GM23338 (cell line): ENCODE measurements around the gene RADIL. TPM values are rescaled to one million over a fixed set of nuclear protein-coding genes. Genes with fewer than 3 reads are reported as not detected.

Experiments
- ATAC-seq: fragments of 200-7000 bp; cut with Tn5 transposase; 3 replicates; pipeline ENCODE4 v1.9.1; 2020
- DNase-seq: peaks from one replicate; pipeline ENCODE4 v3.0.0-alpha.2; 2015; ENCODE audit warnings: low spot score
- H2AFZ ChIP-seq: fragments of 200-600 bp; sonication (generic); 2 replicates; pipeline ENCODE4 v1.8.0; 2016; ENCODE audit warnings: antibody characterized with exemption, mild to moderate bottlenecking, moderate library complexity
- H3F3A ChIP-seq: fragments of 200-600 bp; sonication (generic); replicated peaks from 2 replicates; pipeline ENCODE4 v1.8.0; 2017; ENCODE audit warnings: antibody characterized with exemption, mixed run types, low read depth
- H3K27ac ChIP-seq: fragments of 200-600 bp; sonication (generic); 2 replicates; pipeline ENCODE4 v1.6.1; 2016; ENCODE audit warnings: low read depth
- H3K27me3 ChIP-seq: fragments of 200-600 bp; sonication (generic); 2 replicates; pipeline ENCODE4 v1.8.0; 2016; ENCODE audit warnings: mild to moderate bottlenecking, mixed run types, moderate library complexity; ENCODE audit not compliant: insufficient read depth
- H3K36me3 ChIP-seq: fragments of 200-600 bp; sonication (generic); 2 replicates; pipeline ENCODE4 v1.8.0; 2016; ENCODE audit warnings: mild to moderate bottlenecking; ENCODE audit not compliant: insufficient read depth
- H3K4me1 ChIP-seq: fragments of 200-600 bp; sonication (generic); 2 replicates; pipeline ENCODE4 v1.8.0; 2016; ENCODE audit warnings: mild to moderate bottlenecking, moderate library complexity; ENCODE audit not compliant: insufficient read depth
- H3K4me2 ChIP-seq: fragments of 200-600 bp; sonication (generic); 2 replicates; pipeline ENCODE4 v1.7.1; 2017; ENCODE audit warnings: mixed run types
- H3K4me3 ChIP-seq: fragments of 200-600 bp; sonication (generic); 2 replicates; pipeline ENCODE4 v1.6.1; 2016; ENCODE audit warnings: mixed run types
- H3K79me2 ChIP-seq: fragments of 200-600 bp; sonication (generic); replicated peaks from 2 replicates; pipeline ENCODE4 v1.8.0; 2017; ENCODE audit warnings: mild to moderate bottlenecking; ENCODE audit not compliant: insufficient read depth
- H3K9me2 ChIP-seq: fragments of 200-600 bp; sonication (generic); 2 replicates; pipeline ENCODE4 v1.8.0; 2017; ENCODE audit not compliant: insufficient read depth
- H4K20me1 ChIP-seq: fragments of 200-600 bp; sonication (generic); replicated peaks from 2 replicates; pipeline ENCODE4 v1.8.0; 2017; ENCODE audit warnings: mild to moderate bottlenecking; ENCODE audit not compliant: insufficient read depth
- H3K27ac Mint-ChIP-seq: 2 replicates; pipeline ENCODE4 v1.8.0; 2020; ENCODE audit warnings: inconsistent platforms, mild to moderate bottlenecking, moderate library complexity, mixed read lengths
- H3K27me3 Mint-ChIP-seq: 3 replicates; pipeline ENCODE4 v1.8.0; 2022; ENCODE audit warnings: low read depth, mild to moderate bottlenecking, moderate library complexity, mixed read lengths, inconsistent platforms; ENCODE audit not compliant: insufficient read depth, poor library complexity
- H3K36me3 Mint-ChIP-seq: 3 replicates; pipeline ENCODE4 v1.8.0; 2021; ENCODE audit warnings: low read depth, mild to moderate bottlenecking, inconsistent platforms, moderate library complexity, mixed read lengths
- H3K4me1 Mint-ChIP-seq: 3 replicates; pipeline ENCODE4 v1.8.0; 2020; ENCODE audit warnings: mild to moderate bottlenecking, inconsistent platforms, mixed read lengths
- H3K4me3 Mint-ChIP-seq: 3 replicates; pipeline ENCODE4 v1.8.0; 2021; ENCODE audit warnings: moderate library complexity, mild to moderate bottlenecking, inconsistent platforms, mixed read lengths
- H3K9me3 Mint-ChIP-seq: 3 replicates; pipeline ENCODE4 v1.8.0; 2020; ENCODE audit warnings: moderate library complexity, mild to moderate bottlenecking, inconsistent platforms, mixed read lengths
- CREB1 ChIP-seq: fragments of 250-450 bp; sonication (Bioruptor Pico); IDR thresholded peaks from 2 replicates; pipeline ENCODE4 v1.5.0; 2020; ENCODE audit warnings: low read depth, mild to moderate bottlenecking, moderate library complexity
- EZH2 ChIP-seq: fragments of 200-600 bp; sonication (generic); IDR thresholded peaks from one replicate; pipeline ENCODE4 v1.8.0; 2017; ENCODE audit warnings: antibody characterized with exemption, mild to moderate bottlenecking, low read depth; ENCODE audit not compliant: unreplicated experiment
- EZH2phosphoT487 ChIP-seq: fragments of 200-600 bp; sonication (generic); IDR thresholded peaks from one replicate; pipeline ENCODE4 v1.8.1; 2018; ENCODE audit warnings: antibody characterized with exemption; ENCODE audit not compliant: unreplicated experiment
- JUNB ChIP-seq: IDR thresholded peaks from one replicate; pipeline ENCODE4 v1.6.1; 2016; ENCODE audit warnings: antibody characterized with exemption; ENCODE audit not compliant: unreplicated experiment
- NANOG ChIP-seq: IDR thresholded peaks from 2 replicates; pipeline ENCODE4 v1.6.1; 2016; ENCODE audit warnings: antibody characterized with exemption, borderline replicate concordance
- POLR2AphosphoS5 ChIP-seq: IDR thresholded peaks from 2 replicates; pipeline ENCODE4 v1.6.1; 2016; ENCODE audit warnings: antibody characterized with exemption, low read depth
- STAT1 ChIP-seq: IDR thresholded peaks from one replicate; pipeline ENCODE4 v1.6.1; 2016; ENCODE audit warnings: antibody characterized with exemption; ENCODE audit not compliant: unreplicated experiment
- ZNF114 ChIP-seq: fragments of 250-450 bp; sonication (Bioruptor Pico); IDR thresholded peaks from 2 replicates; pipeline ENCODE4 v1.5.0; 2020; ENCODE audit warnings: mild to moderate bottlenecking, moderate library complexity
- ZNF331 ChIP-seq: fragments of 250-450 bp; sonication (Bioruptor Pico); IDR thresholded peaks from 2 replicates; pipeline ENCODE4 v1.5.0; 2020; ENCODE audit warnings: low read depth, mild to moderate bottlenecking, moderate library complexity
- polyA plus RNA-seq: library from polyadenylated mRNA; unstranded; fragments of >200 nt; fragmentation: Nextera tagmentation; extraction: Ambion mirVana; gene quantifications from 2 replicates; pipeline ENCODE4 v1.2.1, GENCODE V29; 2016
- total RNA-seq: library from RNA; depleted of rRNA; stranded (reverse); fragments of >200 nt; shearing (Covaris generic); gene quantifications from 2 replicates; pipeline ENCODE4 v1.2.3, GENCODE V29; 2014
- TF ChIP-seq, protein P1 (sequence below): IDR thresholded peaks from 2 replicates; pipeline ENCODE4 v1.6.1; 2016; ENCODE audit warnings: antibody characterized with exemption
- TF ChIP-seq, protein P2 (sequence below), 2 experiments: fragments of 200-600 bp in 1 of 2; sonication (generic) in 1 of 2; conservative IDR thresholded peaks; 2 replicates each; pipeline versions ENCODE4 v1.5.1 to v1.6.1; 2016 to 2017; ENCODE audit warnings: antibody characterized with exemption in 2 of 2, low read depth in 2 of 2, mild to moderate bottlenecking in 2 of 2, moderate library complexity in 1 of 2
- TF ChIP-seq, protein P3 (sequence below): IDR thresholded peaks from one replicate; pipeline ENCODE4 v1.6.1; 2018; ENCODE audit warnings: antibody characterized with exemption; ENCODE audit not compliant: unreplicated experiment

RADIL gene
- total and polyA plus RNA-seq, 2 experiments from 2014 or later: 4.3 to 9.8 TPM

DNA sequence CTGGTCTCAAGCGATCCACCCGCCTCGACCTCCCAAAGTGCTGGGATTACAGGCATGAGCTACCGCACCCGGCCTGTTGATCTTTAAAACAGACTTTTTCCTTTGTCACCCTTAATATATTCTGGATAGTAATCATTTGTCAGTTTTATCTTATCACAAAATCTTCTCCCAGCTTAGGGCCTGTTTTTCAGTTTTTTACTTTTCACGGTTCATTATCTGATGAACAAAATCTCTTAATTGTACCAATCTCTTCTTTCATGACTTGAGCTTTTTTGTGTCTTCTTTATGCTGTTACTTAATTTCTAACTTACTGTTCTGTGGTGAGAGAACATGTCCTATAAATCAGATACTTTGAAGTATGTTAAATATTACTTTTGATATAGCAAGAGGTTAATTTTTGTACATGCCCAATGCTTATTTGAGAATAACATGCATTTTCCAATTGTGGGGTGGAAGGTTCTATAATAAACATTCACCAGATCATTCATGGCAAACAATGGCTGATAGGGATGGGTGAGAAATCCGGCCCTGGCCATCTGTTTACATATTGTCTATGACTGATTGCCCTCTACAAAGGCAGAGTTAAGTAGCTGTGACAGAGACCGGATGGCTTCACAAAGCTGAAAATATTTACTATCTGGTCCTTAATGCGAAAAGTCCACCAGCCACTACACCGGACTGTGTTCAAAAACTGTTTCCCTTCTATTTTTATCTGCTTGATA lies 27.0 kb downstream of the RADIL start:
- no peak for TF ChIP-seq POLR2AphosphoS5
- H3K4me3 ChIP-seq: no peak overlapping the region
- DNase-seq (no peak), ATAC-seq (no peak)
- no peak overlapping the region for H3K27ac ChIP-seq
- H3K79me2 ChIP-seq: no peaks in the 10 kb centered on the region
- Mint-ChIP-seq H3K4me3 (no peak overlapping the region), H3K36me3 (0 out of 3 replicates have a peak, but pooled peaks cover under 1% of the 10 kb centered on the region), H3K9me3 (peaks cover 10% of the 10 kb centered on the region), H3K4me1 (no peaks in the 10 kb centered on the region), H3K27ac (no peak overlapping the region), H3K27me3 (peaks cover 4% of the 10 kb centered on the region)
- H4K20me1 ChIP-seq: no peaks in the 10 kb centered on the region; the same call in 1 of the 2 replicates
- peaks cover 9% of the 10 kb centered on the region; the same call in 1 of the 2 replicates for H3K27me3 ChIP-seq
- no peaks in the 10 kb centered on the region for H3K36me3 ChIP-seq
- no peak overlapping the region for H2AFZ ChIP-seq
- no peaks in the 10 kb centered on the region for H3K9me2 ChIP-seq
- no peak overlapping the region for H3K4me2 ChIP-seq
- H3F3A ChIP-seq: no peaks in the 10 kb centered on the region
- H3K4me1 ChIP-seq: no peaks in the 10 kb centered on the region

DNA sequence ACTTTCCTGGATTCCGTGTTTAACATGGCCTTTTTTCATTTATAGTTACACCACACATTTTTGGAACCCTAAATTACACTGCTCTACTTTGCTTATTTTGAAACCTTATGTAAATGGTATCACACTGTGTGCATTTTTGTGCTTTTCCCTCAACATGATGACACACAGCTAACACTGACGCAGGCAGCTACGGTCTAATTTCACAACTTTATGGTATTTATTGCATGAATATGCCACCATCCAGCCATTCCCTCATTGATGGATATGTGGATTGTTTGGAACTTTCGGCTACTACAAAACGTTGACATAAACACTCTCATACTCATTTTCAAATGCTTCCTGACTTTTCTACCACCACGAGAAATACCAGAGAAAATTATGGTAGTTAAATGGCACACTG lies 28.6 kb downstream of the RADIL start:
- H3F3A ChIP-seq: no peaks in the 10 kb centered on the region
- no peaks in the 10 kb centered on the region for H3K9me2 ChIP-seq
- H3K36me3 ChIP-seq: no peaks in the 10 kb centered on the region
- H3K27me3 ChIP-seq: no peaks in the 10 kb centered on the region
- H3K4me3 ChIP-seq: no peak overlapping the region
- no peaks in the 10 kb centered on the region for H3K4me1 ChIP-seq
- Mint-ChIP-seq H3K27ac (no peak overlapping the region; the same call in 1 of the 2 replicates), H3K4me1 (no peaks in the 10 kb centered on the region), H3K9me3 (peaks cover 12% of the 10 kb centered on the region), H3K27me3 (no peaks in the 10 kb centered on the region), H3K36me3 (0 out of 3 replicates have a peak, but pooled peaks cover 4% of the 10 kb centered on the region), H3K4me3 (no peak overlapping the region)
- no peak for ATAC-seq
- H3K79me2 ChIP-seq: no peaks in the 10 kb centered on the region
- no peak overlapping the region for H2AFZ ChIP-seq
- no peaks in the 10 kb centered on the region; the same call in 1 of the 2 replicates for H4K20me1 ChIP-seq
- no peak for DNase-seq
- H3K4me2 ChIP-seq: no peak overlapping the region
- H3K27ac ChIP-seq: no peak overlapping the region
- no peak for TF ChIP-seq STAT1
- TF ChIP-seq EZH2phosphoT487: no peak
- no peak for TF ChIP-seq NANOG
- TF ChIP-seq CREB1 (CRISPR knock-in tag): no peak
- TF ChIP-seq, protein P1, sequence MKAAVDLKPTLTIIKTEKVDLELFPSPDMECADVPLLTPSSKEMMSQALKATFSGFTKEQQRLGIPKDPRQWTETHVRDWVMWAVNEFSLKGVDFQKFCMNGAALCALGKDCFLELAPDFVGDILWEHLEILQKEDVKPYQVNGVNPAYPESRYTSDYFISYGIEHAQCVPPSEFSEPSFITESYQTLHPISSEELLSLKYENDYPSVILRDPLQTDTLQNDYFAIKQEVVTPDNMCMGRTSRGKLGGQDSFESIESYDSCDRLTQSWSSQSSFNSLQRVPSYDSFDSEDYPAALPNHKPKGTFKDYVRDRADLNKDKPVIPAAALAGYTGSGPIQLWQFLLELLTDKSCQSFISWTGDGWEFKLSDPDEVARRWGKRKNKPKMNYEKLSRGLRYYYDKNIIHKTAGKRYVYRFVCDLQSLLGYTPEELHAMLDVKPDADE: no peak
- no peak for TF ChIP-seq POLR2AphosphoS5
- TF ChIP-seq ZNF114: no peak
- no peak for TF ChIP-seq JUNB
- TF ChIP-seq, protein P2, sequence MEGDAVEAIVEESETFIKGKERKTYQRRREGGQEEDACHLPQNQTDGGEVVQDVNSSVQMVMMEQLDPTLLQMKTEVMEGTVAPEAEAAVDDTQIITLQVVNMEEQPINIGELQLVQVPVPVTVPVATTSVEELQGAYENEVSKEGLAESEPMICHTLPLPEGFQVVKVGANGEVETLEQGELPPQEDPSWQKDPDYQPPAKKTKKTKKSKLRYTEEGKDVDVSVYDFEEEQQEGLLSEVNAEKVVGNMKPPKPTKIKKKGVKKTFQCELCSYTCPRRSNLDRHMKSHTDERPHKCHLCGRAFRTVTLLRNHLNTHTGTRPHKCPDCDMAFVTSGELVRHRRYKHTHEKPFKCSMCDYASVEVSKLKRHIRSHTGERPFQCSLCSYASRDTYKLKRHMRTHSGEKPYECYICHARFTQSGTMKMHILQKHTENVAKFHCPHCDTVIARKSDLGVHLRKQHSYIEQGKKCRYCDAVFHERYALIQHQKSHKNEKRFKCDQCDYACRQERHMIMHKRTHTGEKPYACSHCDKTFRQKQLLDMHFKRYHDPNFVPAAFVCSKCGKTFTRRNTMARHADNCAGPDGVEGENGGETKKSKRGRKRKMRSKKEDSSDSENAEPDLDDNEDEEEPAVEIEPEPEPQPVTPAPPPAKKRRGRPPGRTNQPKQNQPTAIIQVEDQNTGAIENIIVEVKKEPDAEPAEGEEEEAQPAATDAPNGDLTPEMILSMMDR (conservative IDR thresholded peaks at IDR 0.05; ENCODE audit: low read depth in 2 of 2): no peak
- TF ChIP-seq, protein P3, sequence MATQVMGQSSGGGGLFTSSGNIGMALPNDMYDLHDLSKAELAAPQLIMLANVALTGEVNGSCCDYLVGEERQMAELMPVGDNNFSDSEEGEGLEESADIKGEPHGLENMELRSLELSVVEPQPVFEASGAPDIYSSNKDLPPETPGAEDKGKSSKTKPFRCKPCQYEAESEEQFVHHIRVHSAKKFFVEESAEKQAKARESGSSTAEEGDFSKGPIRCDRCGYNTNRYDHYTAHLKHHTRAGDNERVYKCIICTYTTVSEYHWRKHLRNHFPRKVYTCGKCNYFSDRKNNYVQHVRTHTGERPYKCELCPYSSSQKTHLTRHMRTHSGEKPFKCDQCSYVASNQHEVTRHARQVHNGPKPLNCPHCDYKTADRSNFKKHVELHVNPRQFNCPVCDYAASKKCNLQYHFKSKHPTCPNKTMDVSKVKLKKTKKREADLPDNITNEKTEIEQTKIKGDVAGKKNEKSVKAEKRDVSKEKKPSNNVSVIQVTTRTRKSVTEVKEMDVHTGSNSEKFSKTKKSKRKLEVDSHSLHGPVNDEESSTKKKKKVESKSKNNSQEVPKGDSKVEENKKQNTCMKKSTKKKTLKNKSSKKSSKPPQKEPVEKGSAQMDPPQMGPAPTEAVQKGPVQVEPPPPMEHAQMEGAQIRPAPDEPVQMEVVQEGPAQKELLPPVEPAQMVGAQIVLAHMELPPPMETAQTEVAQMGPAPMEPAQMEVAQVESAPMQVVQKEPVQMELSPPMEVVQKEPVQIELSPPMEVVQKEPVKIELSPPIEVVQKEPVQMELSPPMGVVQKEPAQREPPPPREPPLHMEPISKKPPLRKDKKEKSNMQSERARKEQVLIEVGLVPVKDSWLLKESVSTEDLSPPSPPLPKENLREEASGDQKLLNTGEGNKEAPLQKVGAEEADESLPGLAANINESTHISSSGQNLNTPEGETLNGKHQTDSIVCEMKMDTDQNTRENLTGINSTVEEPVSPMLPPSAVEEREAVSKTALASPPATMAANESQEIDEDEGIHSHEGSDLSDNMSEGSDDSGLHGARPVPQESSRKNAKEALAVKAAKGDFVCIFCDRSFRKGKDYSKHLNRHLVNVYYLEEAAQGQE: no peak
- TF ChIP-seq ZNF331 (CRISPR knock-in tag): no peak
- TF ChIP-seq EZH2: no peak
